Pancreas (tissue), 10 donors: Measurements from ENCODE around the gene HDAC4. TPM values are rescaled to one million over a fixed set of nuclear protein-coding genes. Genes with fewer than 3 reads are reported as not detected.
"Not testable (repeated sequence)": the region's sequence is repeated elsewhere in the genome, so short reads cannot be mapped to it uniquely, and the experiment has no call there.

Experiments
- ATAC-seq, 4 donors: fragments of 200-7000 bp; cut with Tn5 transposase; one replicate each; pipeline versions ENCODE4 v1.8.0 to v1.9.1; 2020; ENCODE audit warnings: mild to moderate bottlenecking in 4 of 4, moderate library complexity in 4 of 4
- DNase-seq, 6 donors: peaks; one replicate each; pipeline ENCODE4 v3.0.0-alpha.2; 2020
- FAIRE-seq: peaks from 2 replicates; lab custom pipeline; 2012; peaks lifted over from hg19 to GRCh38; lab: Jason Lieb, UNC
- H3K27ac ChIP-seq, 4 donors: fragments of 200-600 bp; sonication (generic); 1 replicate in 3 of 4; 2 replicates in 1 of 4; pipeline versions ENCODE4 v1.5.0 to v1.8.0; 2020
- H3K27me3 ChIP-seq, 4 donors: fragments of 200-600 bp; one replicate each; pipeline ENCODE4 v1.8.0; 2021
- H3K36me3 ChIP-seq, 3 donors: fragments of 200-600 bp; sonication (generic) in 1 of 3; one replicate each; pipeline versions ENCODE4 v1.5.0 to v1.8.0; 2020 to 2021
- H3K4me1 ChIP-seq, 3 donors: fragments of 200-600 bp; one replicate each; pipeline ENCODE4 v1.8.0; 2021
- H3K4me3 ChIP-seq, 4 donors: fragments of 200-600 bp; sonication (generic) in 2 of 4; one replicate each; pipeline versions ENCODE4 v1.5.0 to v1.8.0; 2020 to 2021
- H3K9me3 ChIP-seq, 4 donors: fragments of 200-600 bp; one replicate each; pipeline ENCODE4 v1.8.0; 2021
- CTCF ChIP-seq, 4 donors: fragments of 200-600 bp; sonication (generic) in 3 of 4; IDR thresholded peaks; one replicate each; pipeline versions ENCODE4 v1.5.0 to v1.8.0; 2021; ENCODE audit warnings: antibody characterized with exemption in 4 of 4
- WGBS, 2 donors: extraction: QIAGEN DNeasy Blood & Tissue Kit; methylation state at CpG; one replicate each; pipeline ENCODE4 v1.1.7; 2013; 5-methylcytosine and 5-hydroxymethylcytosine counted together
- intact Hi-C, 3 donors: fragments of 100-400 bp; cut with DNase I; formaldehyde crosslinking; loops; one replicate each; pipeline versions ENCODE4 v1.11.1 to v1.14.2; 2022
- polyA plus RNA-seq, 2 donors: library from polyadenylated mRNA; stranded (reverse); fragments of 200-250 nt; gene quantifications; one replicate each; pipeline ENCODE4 v1.2.3, GENCODE V29; 2013
- total RNA-seq, 6 donors: library from RNA; stranded (reverse); fragmentation: NEBNext Ultra II Directional in 4 of 6; extraction: Animal tissue kit (Norgen Biotek cat#: 25700) in 4 of 6; gene quantifications; one replicate each; pipeline versions ENCODE4 v1.2.1 to v1.2.4, GENCODE V29; 2021 to 2023
- donor health status: healthy with polysubstance abuse.
- donor health status: DM: no; HTN: no; CAD: no; lungs with moderate emphysema.
- donor health status: DM: no; HTN: no; CAD: no.
- donor health status: control.
- donor health status: control.
- donor health status: Bipolar disorder and iron deficiency.
- donor health status: DM: yes; HTN: yes; CAD: no.
- donor health status: DM: no; HTN: no; CAD: no.
- donor health status: DM: no; HTN: no; CAD: no.
- donor health status: DM: yes; HTN: yes; CAD: no.

Gene HDAC4
- total and polyA plus RNA-seq, 8 donors: 8.2 to 31.8 (median 16.6) TPM

GRCh38 chr2:239179851-239180371 is 220.9 kb downstream of the HDAC4 start:
- TF ChIP-seq CTCF (IDR thresholded peaks at IDR 0.05): no peak
- FAIRE-seq (no peak), DNase-seq (peak in 3 of 6 donors; percentile 7 to 46 (median 37)), ATAC-seq (no peak)
- H3K27ac ChIP-seq: no peak overlapping the region
- WGBS, 2 donors: 92 to 94% methylated on average over 22 of the region's 22 CpGs
- H3K4me1 ChIP-seq: no peaks in the 10 kb centered on the region
- H3K9me3 ChIP-seq: no peaks in the 10 kb centered on the region
- no peaks in the 10 kb centered on the region for H3K27me3 ChIP-seq
- H3K4me3 ChIP-seq: no peak overlapping the region
- no peaks in the 10 kb centered on the region for H3K36me3 ChIP-seq
- intact Hi-C loops: no loop called here

DNA sequence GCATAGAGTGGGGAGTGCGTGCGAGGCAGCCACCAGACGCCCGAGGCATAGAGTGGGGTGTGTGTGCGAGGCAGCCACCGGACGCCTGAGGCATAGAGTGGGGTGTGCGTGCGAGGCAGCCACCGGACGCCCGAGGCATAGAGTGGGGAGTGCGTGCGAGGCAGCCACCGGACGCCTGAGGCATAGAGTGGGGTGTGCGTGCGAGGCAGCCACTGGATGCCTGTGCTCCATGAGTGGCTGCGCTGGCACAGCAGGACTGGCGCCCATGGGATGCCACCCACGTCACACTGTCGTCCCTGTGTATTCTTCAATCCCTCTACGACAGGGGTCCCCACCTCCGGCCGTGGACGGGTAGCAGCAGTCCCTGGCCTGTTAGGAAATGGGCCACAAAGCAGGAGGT is 221.9 kb downstream of the HDAC4 start:
- no peaks in the 10 kb centered on the region for H3K4me1 ChIP-seq
- no peak for TF ChIP-seq CTCF (IDR thresholded peaks at IDR 0.05)
- FAIRE-seq (no peak), DNase-seq (peak in 3 of 6 donors; percentile 7 to 47 (median 45)), ATAC-seq (no peak)
- no peaks in the 10 kb centered on the region for H3K27me3 ChIP-seq
- intact Hi-C loops: no loop called here
- H3K27ac ChIP-seq: no peak overlapping the region
- no peaks in the 10 kb centered on the region for H3K9me3 ChIP-seq
- WGBS, 2 donors: 97 to 99% methylated on average over 25 to 26 of the region's 26 CpGs
- H3K36me3 ChIP-seq: no peaks in the 10 kb centered on the region
- H3K4me3 ChIP-seq: no peak overlapping the region

GRCh38 chr2:239178484-239178883 is 222.3 kb downstream of the HDAC4 start:
- no peak for TF ChIP-seq CTCF (IDR thresholded peaks at IDR 0.05)
- Histone ChIP-seq H3K27me3 (no peaks in the 10 kb centered on the region), H3K36me3 (no peaks in the 10 kb centered on the region), H3K4me1 (no peaks in the 10 kb centered on the region), H3K4me3 (no peak overlapping the region), H3K9me3 (no peaks in the 10 kb centered on the region), H3K27ac (no peak overlapping the region)
- ATAC-seq: no peak
- intact Hi-C loops: no loop called here
- DNase-seq: peak in 1 of 6 donors; percentile 27
- no peak for FAIRE-seq
- WGBS, 2 donors: 97% methylated on average over 10 of the region's 10 CpGs

GRCh38 chr2:239177908-239178307 is 222.9 kb downstream of the HDAC4 start:
- H3K4me3 ChIP-seq: no peak overlapping the region
- ATAC-seq (no peak), DNase-seq (peak in 4 of 6 donors; percentile 6 to 49 (median 27)), FAIRE-seq (no peak)
- H3K4me1 ChIP-seq: no peaks in the 10 kb centered on the region
- no peaks in the 10 kb centered on the region for H3K36me3 ChIP-seq
- intact Hi-C loops: no loop called here
- TF ChIP-seq CTCF (IDR thresholded peaks at IDR 0.05): no peak
- H3K9me3 ChIP-seq: no peaks in the 10 kb centered on the region
- H3K27ac ChIP-seq: no peak overlapping the region
- 97 to 98% methylated on average over 17 of the region's 17 CpGs for WGBS, 2 donors
- H3K27me3 ChIP-seq: no peaks in the 10 kb centered on the region

- no peak overlapping the region for H3K4me3 ChIP-seq
- FAIRE-seq: no peak
- WGBS, 2 donors: 97 to 100% methylated on average over 11 of the region's 11 CpGs
- no peaks in the 10 kb centered on the region for H3K27me3 ChIP-seq
- no peak for TF ChIP-seq CTCF (IDR thresholded peaks at IDR 0.05)
- no peak for ATAC-seq
- H3K9me3 ChIP-seq: peaks cover 0 to 5% (median 0%) of the 10 kb centered on the region in 4 donors
- intact Hi-C loops: no loop called here
- no peaks in the 10 kb centered on the region for H3K4me1 ChIP-seq
- H3K36me3 ChIP-seq: no peaks in the 10 kb centered on the region
- no peak overlapping the region for H3K27ac ChIP-seq
- peak in 2 of 6 donors; percentile 11 to 29 for DNase-seq
Measured at GRCh38 chr2:239177325-239177724, 223.5 kb downstream of the HDAC4 start.

DNA sequence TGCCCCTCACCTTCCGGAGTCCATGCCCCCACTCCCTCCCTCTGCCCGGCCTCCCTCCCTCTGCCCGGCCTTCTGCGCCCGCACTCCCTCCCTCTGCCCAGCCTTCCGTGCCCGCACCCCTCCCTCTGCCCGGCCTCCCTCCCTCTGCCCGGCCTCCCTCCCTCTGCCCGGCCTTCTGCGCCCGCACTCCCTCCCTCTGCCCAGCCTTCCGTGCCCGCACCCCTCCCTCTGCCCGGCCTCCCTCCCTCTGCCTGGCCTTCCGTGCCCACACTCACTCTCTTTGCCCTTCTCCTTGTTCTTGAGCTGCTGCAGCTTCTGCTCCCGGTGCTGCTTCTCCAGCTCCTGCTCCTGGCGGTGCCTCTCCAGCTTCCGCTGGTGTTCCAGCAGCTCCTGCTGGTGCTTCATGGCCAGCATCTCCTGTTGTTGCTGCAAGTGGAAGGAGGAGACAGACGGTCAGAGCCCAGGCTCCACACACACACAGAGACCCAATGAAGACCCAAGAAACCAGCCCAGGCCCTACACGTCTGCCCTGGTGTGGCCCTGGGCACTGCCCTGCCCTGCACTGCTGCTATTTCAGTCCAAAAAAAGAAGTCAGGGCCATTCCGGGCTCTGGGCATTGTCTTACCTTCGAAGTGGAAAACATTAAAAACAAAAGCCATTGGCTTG is 224.5 kb downstream of the HDAC4 start:
- FAIRE-seq, ATAC-seq, H3K27ac ChIP-seq, H3K9me3 ChIP-seq, H3K4me1 ChIP-seq, H3K27me3 ChIP-seq, H3K36me3 ChIP-seq, H3K4me3 ChIP-seq, intact Hi-C loops: not testable (repeated sequence)
- DNase-seq: peak in 3 of 6 donors; percentile 6 to 33 (median 14)
- 84 to 99% methylated on average over 14 to 21 of the region's 23 CpGs for WGBS, 2 donors
